Epithelial cell of prostate (primary cell): ENCODE results near the gene IDE.

Experiments used
- DNase-seq: peaks from one replicate; pipeline ENCODE4 v3.0.0-alpha.2; 2011; ENCODE audit warnings: low read depth, low spot score
- H3K27ac ChIP-seq: fragments of 450-650 bp; 2 replicates; pipeline ENCODE4 v1.5.1; 2017; ENCODE audit warnings: mild to moderate bottlenecking

IDE gene

GRCh38 chr10:92569071-92569470, 4.8 kb downstream of the IDE start:
- no peak for DNase-seq
- peak overlapping the region; percentile 66 for H3K27ac ChIP-seq

- no peak for DNase-seq
- peak overlapping the region; percentile 66 for H3K27ac ChIP-seq
These were observed 5.8 kb downstream of the IDE start for GRCh38 chr10:92567952-92568600.

DNA sequence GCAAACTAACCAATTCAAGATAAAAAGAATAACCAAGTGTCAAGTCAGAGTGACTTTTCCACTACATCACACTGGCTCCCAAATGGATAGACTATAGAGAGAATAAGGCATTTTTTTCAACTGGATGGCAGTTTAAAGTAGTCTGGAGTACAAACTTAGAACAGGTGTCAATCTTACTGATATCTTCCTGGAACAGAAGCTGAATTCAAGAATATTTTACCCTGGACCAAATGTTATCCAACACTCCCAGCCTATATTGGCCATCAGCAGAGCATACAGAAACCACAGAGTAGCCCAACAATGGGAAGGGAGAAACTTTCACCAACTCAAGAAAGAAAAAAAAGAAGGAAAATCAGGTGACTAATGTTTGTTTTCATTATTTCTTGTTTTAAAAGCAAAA, 11.5 kb downstream of the IDE start:
- no peak overlapping the region for H3K27ac ChIP-seq
- DNase-seq: no peak

GRCh38 chr10:92559046-92559445, 14.8 kb downstream of the IDE start:
- no peak overlapping the region for H3K27ac ChIP-seq
- no peak for DNase-seq

GRCh38 chr10:92553959-92554358, 19.9 kb downstream of the IDE start:
- DNase-seq: no peak
- no peak overlapping the region for H3K27ac ChIP-seq

- H3K27ac ChIP-seq: no peak overlapping the region
- no peak for DNase-seq
These were observed 21.6 kb downstream of the IDE start for GRCh38 chr10:92552310-92552709.

DNA sequence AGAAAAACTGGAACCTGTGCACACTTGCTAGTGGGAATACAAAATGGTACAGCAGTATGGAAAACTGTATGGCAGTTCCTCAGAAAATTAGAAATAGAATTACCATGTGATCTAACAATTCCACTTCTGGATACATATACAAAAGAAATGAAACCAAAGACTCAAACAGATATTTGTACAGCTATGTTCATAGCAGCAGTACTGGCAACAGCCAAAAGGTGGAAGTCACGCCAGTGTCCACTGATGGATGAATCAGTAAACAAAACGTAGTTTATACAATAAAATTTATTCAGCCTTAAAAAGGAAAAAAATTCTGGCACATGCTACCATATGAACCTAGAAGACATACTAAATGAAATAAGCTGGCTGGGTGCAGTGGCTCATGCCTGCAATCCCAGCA, 23.0 kb downstream of the IDE start:
- DNase-seq: no peak
- H3K27ac ChIP-seq: no peak overlapping the region

DNA sequence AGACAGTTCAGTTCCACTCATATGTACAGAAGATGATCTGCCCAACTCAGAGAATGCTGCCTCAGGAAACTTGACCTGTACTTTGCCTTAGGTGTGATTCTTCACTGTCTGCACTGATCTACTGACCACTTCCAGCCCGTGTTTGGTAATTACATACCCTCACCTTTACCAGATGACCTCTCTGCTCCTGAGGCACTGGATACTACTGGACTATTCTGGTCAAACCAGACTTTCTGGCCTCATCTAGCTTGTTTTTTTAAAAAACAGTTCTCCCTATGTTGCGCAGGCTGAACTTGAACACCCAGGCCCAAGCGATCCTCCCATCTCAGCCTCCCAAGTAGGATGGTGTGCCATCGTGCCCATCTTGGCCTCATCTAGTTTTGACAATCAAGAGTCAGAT, 26.2 kb downstream of the IDE start:
- no peak for DNase-seq
- no peak overlapping the region for H3K27ac ChIP-seq

DNA sequence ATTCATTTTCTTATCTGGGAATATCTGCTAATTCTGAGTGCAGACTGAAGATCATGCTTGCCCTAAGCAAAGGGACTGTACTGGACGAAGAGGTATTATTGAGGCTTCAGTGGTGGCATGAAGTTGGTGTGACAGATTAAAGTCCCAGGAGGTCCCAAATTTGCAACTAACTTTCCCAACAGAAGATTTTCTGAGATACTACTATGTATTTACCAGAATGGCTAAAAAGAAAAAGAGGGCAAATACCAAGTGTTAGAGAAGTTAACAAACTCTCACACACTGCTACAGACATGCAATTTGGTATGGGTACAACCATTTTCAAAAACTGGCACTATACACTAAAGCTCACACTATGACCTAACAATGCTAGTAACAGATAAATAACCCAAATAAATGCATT, 28.3 kb downstream of the IDE start:
- no peak overlapping the region for H3K27ac ChIP-seq
- DNase-seq: no peak

DNA sequence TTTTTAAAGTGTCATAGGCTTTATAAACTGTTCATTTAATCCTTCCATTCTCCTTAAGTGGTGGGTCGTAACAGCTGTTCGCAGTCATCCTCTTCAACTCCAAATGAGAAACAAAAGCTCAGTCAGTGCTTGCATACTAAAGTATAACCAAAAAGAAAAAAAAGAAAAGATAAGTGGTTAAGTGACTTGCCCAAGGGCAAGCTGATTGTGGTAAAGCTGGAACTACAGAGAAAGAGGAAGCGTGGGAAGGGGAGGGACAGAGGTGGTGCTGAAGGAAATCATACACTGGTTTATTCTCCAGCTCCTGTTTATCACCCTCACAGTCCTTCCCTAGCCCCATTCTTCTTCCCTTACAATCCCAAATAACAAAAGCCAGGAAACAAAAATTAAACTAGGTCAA, 29.6 kb downstream of the IDE start:
- DNase-seq: peak; percentile 8
- H3K27ac ChIP-seq: no peak overlapping the region

DNA sequence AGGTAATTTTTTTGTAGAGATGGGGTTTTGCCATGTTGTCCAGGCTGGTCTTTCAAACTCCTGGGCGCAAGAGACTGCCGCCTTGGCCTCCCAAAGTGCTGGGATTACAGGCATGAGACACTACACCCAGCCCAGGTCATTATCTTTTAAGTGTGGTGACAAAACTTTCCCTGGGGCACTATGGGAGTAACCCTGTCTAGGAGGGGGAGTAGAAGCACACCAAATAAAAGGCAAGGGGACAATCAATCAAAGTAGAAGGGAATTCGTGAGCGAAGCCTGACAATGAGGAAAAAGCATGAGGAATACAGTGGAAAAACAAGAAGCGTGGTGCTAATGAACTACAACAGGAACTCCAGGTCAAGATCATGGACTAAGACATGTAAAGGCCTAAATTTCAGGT, 31.4 kb downstream of the IDE start:
- DNase-seq: no peak
- H3K27ac ChIP-seq: no peak overlapping the region

GRCh38 chr10:92541583-92541982, 32.3 kb downstream of the IDE start:
- no peak overlapping the region for H3K27ac ChIP-seq
- DNase-seq: no peak

DNA sequence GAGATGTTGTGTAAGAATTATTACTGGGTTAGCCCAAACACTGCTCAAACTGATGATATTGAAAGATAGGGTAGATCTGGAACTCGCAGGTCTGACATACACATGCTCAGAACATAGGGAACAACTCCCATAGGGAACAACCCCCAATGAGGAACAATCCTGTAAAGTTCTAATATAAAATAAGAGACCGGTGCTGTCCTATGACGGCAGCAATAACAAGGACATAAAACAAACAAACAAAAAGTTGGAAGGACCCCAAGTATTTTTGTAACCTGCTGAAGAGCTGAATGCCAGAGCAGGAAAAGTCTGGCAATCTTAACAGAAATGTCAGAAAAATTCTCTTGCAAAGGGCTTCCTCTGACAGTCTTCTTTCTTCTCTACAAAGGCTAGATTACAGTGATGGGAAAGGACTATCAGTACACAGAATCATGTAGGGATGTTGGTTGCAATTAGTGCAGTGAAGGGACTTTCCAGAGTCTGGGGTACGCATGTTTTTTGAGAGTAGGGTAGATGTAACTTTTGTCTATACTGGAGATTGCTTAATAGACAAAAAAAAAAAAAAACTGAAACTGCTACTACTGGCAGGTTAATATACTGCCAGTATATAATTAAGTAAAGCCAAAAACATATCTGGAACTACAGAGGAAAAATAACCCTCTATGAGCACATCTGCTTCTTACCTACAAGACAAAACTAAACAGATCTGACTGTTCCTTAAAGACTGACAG, 35.5 kb downstream of the IDE start:
- H3K27ac ChIP-seq: no peak overlapping the region
- no peak for DNase-seq

GRCh38 chr10:92530891-92531535, 42.9 kb downstream of the IDE start:
- no peak overlapping the region for H3K27ac ChIP-seq
- DNase-seq: no peak

- no peak for DNase-seq
These were observed 43.5 kb downstream of the IDE start for GRCh38 chr10:92530421-92530820.

DNA sequence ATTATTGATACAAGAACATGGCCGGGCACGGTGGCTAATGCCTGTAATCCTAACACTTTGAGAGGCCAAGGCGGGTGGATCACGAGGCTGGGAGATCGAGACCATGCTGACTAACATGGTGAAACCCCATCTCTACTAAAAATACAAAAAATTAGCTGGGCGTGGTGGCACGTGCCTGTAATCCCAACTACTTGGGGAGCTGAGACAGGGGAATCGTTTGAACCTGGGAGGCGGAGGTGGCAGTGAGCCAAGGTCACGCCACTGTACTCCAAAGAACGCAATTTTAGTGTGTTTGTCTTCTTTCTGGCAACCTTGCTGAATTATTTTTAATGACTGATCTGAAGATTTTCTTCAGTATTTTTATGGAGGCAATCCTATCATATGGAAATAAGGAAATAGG, 46.2 kb downstream of the IDE start:
- H3K27ac ChIP-seq: no peak overlapping the region
- no peak for DNase-seq

More at GRCh38 chr10:92530421-92530820, 43.5 kb downstream of the IDE start:
- H3K27ac ChIP-seq: no peak overlapping the region

DNA sequence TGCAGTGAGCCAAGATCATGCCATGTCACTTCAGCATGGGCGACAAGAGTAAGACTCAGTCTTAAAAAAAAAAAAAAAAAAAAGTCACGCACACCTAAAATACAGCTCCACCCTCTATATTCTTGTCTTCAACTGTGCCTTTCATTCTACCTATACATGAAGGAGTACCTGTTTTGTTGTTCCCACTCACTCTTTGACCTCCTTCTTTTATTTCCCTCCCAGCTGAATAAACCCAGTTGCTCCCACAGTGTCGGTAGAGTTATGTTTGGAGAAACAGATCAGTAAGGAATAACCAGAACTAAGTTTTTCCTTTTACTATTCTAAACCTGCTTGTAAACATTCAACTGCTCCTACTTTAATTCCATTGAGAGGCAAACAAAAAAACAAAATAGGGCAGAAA, 50.3 kb downstream of the IDE start:
- DNase-seq: no peak
- H3K27ac ChIP-seq: no peak overlapping the region

DNA sequence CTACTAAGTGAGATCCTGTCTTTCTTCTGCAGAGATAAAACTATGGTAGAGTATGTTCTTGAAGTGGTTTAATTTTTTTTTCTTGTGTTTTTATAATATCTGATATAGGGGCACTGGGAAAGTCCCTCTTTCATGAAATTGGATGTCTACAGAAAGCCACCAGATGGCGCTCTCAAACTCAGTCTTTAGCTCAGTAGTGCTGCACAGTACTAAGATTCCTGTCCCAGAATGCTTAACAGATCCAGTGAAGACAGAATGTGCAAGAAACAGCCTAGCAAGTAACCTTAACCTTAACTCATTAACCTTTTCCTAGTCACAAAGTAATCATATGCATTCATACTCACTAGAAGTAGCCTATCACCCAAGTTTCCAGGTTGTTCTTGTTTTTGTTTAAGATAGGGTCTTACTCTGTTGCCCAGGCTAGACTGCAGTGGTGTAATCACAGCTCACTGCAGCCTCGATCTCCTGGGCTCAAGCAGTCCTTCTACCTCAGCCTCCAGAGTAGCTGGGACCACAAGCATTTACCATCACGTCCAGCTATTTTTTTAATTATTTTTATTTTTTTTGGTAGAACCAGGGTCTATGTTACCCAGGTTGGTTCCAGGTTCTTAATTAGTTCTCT, 56.7 kb downstream of the IDE start:
- no peak for DNase-seq
- H3K27ac ChIP-seq: no peak overlapping the region

DNA sequence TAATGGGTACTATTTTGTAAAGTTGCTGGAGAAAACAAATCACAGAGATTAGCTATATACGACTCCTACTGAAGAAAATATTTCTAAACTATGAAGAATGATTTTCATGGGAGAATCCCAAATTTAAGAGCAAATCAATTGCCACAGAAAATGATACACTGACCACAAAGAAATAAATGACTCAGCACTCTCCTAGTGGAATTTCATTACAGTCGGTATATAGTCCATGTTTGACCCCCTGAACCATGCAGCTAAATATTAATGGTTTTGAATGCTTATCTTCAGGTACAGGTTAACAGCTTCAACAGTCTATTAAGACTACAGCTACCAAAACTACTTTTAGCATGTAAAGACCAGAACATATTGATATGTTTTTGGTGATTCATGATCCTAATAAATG, 65.0 kb downstream of the IDE start:
- DNase-seq: no peak
- H3K27ac ChIP-seq: no peak overlapping the region

DNA sequence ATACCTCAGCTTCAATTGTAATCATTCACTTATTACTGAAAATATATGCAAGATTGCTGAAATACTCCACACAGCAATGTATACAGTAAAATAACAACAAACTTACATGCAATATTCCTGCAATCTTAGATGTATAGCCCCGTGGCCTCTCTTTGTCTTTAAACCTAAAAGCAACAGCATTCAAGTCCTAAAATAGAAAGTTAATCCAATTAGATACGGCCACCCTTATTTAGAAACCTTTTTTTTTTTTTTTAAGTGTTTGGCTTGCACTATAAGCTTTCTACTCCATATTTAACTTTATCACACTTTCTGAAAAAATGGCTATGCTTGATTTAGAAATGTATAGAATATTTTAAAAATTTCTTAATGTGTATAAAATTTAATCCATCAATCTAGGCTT, 67.6 kb downstream of the IDE start:
- DNase-seq: no peak
- H3K27ac ChIP-seq: no peak overlapping the region

DNA sequence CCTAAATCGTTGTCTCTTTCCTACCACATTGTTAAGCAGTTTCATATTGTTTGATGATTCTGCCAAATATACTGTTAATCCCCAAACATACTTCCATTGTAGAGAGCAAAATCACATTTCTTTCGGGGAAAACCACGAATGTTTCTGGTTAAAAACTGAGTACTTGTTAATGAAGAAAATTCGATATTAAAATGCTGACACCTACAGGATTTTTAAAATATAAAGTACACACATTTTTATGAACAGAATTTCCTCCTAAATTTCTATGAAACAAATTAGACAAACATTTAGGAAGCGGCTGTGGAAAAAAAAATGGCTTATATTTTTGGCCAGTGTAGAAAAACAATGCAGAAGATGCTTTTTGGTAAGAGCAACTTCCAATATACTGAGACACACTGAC, 68.8 kb downstream of the IDE start:
- H3K27ac ChIP-seq: no peak overlapping the region
- no peak for DNase-seq
